ENCODE results near the gene KLHL17.

KLHL17 gene

DNA sequence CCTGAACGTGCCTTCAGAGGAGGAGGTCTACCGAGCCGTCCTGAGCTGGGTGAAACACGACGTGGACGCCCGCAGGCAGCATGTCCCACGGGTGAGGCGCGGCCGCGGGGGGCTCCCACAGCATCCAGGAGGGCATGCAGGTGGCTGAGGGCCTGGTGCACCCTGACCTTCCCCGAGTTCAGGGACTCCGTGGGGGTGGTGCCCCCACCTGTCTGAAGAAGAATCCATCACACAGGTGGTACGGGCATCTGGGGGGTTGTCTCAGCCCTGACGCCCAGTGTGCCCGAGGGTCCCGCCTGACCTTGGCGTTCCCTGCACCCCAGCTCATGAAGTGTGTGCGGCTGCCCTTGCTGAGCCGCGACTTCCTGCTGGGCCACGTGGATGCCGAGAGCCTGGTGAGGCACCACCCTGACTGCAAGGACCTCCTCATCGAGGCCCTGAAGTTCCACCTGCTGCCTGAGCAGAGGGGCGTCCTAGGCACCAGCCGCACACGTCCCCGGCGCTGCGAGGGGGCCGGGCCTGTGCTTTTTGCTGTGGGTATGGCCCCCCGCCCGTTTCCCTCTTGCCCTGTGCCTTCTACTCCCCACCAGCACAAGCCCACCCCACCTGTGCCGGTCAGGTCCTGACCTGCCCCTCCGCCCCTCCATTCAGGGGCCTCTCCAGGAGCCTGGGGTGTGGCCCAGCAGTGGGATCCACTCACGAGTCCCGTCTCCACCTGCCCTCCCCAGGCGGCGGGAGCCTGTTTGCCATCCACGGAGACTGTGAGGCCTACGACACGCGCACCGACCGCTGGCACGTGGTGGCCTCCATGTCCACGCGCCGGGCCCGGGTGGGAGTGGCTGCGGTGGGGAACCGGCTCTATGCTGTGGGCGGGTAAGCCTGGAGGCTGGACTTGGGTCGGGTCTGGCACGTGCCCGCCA is 2.3 kb downstream of the KLHL17 start:
- no peaks in the 10 kb centered on the region for H3K27me3 Mint-ChIP-seq
- no peak overlapping the region for H3K27ac Mint-ChIP-seq
- H3K36me3 Mint-ChIP-seq (ENCODE audit: low read depth) = peaks cover 39% of the 10 kb centered on the region
- H3K4me3 Mint-ChIP-seq = peak overlapping the region; percentile 60
- DNase-seq = no peak
- H3K9me3 Mint-ChIP-seq = no peaks in the 10 kb centered on the region
- H3K4me1 Mint-ChIP-seq (ENCODE audit: low read depth) = peaks cover 31% of the 10 kb centered on the region

DNA sequence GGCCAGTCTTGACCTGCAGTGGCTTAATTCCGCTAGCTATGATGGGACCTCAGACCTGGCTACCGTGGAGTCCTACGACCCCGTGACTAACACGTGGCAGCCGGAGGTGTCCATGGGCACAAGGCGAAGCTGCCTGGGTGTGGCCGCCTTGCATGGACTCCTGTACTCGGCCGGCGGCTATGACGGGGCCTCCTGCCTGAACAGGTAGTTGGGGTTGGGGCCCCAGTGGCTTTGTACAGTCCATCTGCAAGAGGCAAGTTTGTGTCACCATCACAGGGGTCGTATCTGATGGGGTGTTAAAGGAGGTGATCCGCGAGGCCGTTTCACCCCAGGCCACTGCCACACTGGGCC is 2.9 kb downstream of the KLHL17 start:
- Mint-ChIP-seq H3K4me3 (no peak overlapping the region), H3K36me3 (ENCODE audit: low read depth) (peaks cover 33% of the 10 kb centered on the region), H3K27me3 (peaks cover 1% of the 10 kb centered on the region), H3K9me3 (no peaks in the 10 kb centered on the region), H3K27ac (no peak overlapping the region), H3K4me1 (ENCODE audit: low read depth) (peaks cover 26% of the 10 kb centered on the region)
- no peak for DNase-seq

DNA sequence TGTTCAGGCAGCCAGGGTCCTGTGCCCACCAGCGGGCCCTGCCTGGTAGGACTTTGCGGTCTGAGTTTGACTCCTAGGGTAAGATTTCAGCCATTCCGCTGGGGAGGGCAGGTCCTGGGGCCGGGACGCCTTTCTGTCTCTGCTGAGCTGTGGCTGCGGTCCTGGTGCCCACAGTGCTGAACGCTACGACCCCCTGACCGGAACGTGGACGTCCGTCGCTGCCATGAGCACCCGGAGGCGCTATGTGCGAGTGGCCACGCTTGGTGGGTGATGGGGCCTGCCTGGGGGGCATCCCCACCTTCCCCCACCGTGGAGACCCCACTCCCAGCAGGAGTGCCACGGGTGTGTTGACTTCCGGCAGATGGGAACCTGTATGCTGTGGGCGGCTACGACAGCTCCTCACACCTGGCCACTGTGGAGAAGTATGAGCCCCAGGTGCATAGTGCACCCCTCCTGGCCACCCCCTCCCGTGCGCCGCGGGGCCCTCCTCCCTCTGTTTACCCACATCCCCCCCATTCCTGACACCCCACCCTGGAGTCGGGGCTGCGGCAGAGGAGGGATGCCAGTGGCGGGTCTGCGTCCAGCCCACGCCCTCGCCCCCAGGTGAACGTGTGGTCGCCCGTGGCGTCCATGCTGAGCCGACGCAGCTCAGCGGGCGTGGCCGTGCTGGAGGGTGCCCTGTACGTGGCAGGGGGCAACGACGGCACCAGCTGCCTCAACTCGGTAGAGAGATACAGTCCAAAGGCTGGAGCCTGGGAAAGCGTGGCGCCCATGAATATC is 3.6 kb downstream of the KLHL17 start:
- Mint-ChIP-seq H3K4me3 (no peak overlapping the region), H3K36me3 (ENCODE audit: low read depth) (peaks cover 27% of the 10 kb centered on the region)

DNA sequence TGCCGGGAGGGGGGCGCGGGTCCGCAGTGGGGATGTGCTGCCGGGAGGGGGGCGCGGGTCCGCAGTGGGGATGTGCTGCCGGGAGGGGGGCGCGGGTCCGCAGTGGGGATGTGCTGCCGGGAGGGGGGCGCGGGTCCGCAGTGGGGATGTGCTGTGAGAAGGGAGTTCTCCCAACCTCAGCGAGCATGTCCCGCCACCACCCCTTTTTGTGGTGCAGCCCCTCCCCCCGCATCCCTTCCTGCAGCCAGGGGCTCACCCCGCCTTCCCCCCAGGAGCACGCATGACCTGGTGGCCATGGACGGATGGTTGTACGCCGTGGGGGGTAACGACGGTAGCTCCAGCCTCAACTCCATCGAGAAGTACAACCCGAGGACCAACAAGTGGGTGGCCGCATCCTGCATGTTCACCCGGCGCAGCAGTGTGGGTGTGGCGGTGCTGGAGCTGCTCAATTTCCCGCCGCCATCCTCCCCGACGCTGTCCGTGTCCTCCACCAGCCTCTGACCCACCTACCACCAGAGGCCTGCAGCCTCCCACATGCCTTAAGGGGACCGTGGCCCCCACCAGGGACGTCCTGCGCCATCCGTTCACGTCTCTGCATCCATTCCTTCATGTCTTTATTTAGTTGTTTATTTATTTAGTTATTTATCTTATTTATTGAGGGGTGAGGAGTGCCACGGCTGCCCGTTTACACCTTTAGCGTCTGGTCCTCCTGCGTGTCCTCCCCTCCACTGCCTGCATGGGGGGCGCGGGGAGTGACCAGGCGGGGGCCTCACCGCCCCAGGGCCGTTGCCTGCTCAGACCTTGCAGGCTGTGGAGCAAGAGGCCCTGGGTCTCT is 4.5 kb downstream of the KLHL17 start:
- H3K4me1 Mint-ChIP-seq (ENCODE audit: low read depth) = peaks cover 23% of the 10 kb centered on the region
- no peak overlapping the region for H3K27ac Mint-ChIP-seq
- peaks cover 25% of the 10 kb centered on the region for H3K36me3 Mint-ChIP-seq (ENCODE audit: low read depth)
- no peak overlapping the region for H3K4me3 Mint-ChIP-seq
- DNase-seq = no peak
- H3K27me3 Mint-ChIP-seq = peaks cover 16% of the 10 kb centered on the region
- peaks cover 3% of the 10 kb centered on the region for H3K9me3 Mint-ChIP-seq

More for the DNA sequence above, 3.6 kb downstream of the KLHL17 start:
- DNase-seq = no peak
- Mint-ChIP-seq H3K9me3 (no peaks in the 10 kb centered on the region), H3K27ac (no peak overlapping the region), H3K4me1 (ENCODE audit: low read depth) (peaks cover 23% of the 10 kb centered on the region), H3K27me3 (peaks cover 7% of the 10 kb centered on the region)

DNA sequence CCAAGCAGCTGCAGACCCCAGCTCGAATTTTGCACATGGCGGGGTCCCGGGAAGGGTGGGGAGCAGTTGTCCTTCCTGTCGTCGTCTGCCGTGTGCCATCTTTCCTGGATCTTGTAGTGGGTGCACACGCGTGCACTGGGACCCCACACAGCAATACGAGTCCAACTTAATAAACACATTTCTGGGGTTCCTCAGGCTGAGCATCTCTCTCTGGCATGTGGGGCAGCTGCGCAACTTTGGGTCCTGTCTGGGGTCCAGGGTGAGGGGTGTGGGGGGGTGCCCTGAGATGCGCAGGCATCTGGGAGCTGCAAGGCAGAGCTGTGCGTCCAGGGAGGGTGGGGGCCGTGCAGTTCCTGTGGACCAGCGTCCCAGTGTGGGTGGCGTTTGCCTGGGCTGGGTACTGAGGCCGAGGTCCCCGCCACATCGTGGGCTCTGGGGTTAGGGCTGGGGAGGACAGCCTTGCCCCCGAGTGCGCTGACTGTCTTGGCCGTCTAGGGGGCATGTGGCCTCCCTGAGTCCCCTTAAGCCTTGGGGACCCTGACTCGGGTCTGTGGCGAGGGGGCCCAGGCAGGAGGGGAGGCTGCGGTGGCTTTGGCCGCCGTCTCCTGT is 5.2 kb downstream of the KLHL17 start:
- Mint-ChIP-seq H3K4me1 (ENCODE audit: low read depth) (peaks cover 23% of the 10 kb centered on the region), H3K36me3 (ENCODE audit: low read depth) (peaks cover 25% of the 10 kb centered on the region), H3K4me3 (peak overlapping the region; percentile 51), H3K27ac (peak overlapping the region; percentile 66), H3K9me3 (peaks cover 3% of the 10 kb centered on the region), H3K27me3 (peaks cover 16% of the 10 kb centered on the region)
- DNase-seq = peak; percentile 40

DNA sequence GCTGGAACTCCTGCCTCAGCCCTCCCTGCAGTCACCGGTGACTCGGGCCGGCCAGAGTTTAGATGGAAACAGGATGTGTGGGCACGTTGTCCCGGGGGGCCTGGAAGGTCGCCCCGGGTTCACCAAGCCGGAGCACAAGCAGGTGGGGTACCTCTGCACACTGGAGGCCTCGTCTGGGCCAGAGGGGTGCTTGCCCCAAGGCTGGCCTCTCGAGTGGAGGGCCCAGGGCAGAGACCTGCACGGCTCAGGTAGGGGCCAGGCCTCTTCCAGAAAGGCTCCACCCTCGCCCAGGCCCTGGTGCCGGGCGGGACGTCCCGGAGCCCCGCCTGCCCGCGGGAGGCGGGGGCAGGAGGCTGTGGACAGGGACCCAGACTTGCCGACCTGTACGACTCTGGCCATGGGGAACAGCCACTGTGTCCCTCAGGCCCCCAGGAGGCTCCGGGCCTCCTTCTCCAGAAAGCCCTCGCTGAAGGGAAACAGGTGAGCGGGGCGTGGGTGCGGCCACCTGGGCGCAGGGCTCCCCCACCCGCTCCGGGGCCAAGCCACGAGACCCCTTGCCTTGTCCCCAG is 5.8 kb downstream of the KLHL17 start, which contains the start of gene PLEKHN1:
Gene PLEKHN1 (plus strand): TSS at position 348 of the 569 bp plus-strand sequence. CDS start 50 bp downstream, at position 398.
- Mint-ChIP-seq H3K4me3 (peak within 1 kb of the TSS; percentile 78), H3K9me3 (peaks cover 3% of the 10 kb centered on the region), H3K4me1 (ENCODE audit: low read depth) (peaks cover 23% of the 10 kb centered on the region), H3K27ac (peak within 1 kb of the TSS; percentile 86), H3K27me3 (peaks cover 16% of the 10 kb centered on the region), H3K36me3 (ENCODE audit: low read depth) (peaks cover 25% of the 10 kb centered on the region)
- DNase-seq = peak; percentile 67

DNA sequence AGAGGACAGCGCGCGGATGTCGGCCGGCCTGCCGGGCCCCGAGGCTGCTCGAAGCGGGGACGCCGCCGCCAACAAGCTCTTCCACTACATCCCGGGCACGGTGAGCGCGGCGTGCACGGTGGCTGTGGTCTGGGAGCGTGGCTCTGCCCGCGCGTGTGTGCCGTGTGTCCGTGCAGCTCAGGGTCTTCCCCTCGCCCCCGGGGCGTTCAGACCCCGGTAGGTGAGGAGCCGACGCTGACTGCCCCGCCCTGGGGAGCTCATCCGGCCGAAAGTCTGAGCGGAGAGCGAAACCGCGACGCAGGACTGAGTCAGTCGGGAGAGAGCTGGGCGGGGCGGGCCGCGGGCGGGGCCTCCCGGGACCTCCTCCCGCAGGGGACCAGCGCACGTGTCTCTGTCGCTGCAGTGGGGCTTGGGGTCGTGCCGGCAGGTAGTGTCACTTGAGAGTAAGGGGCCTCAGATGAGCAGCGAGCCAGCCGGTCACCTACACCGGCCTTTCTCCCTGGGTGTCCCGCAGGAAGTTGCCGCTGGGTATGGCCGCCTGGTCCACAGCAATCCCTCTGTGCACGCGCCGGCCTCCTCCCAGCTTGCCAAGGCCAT is 6.4 kb downstream of the KLHL17 start:
- peak; percentile 91 for DNase-seq
- peaks cover 3% of the 10 kb centered on the region for H3K9me3 Mint-ChIP-seq
- H3K4me1 Mint-ChIP-seq (ENCODE audit: low read depth) = peaks cover 18% of the 10 kb centered on the region
- H3K36me3 Mint-ChIP-seq (ENCODE audit: low read depth) = peaks cover 25% of the 10 kb centered on the region
- H3K27ac Mint-ChIP-seq = peak overlapping the region; percentile 86
- peaks cover 21% of the 10 kb centered on the region for H3K27me3 Mint-ChIP-seq
- H3K4me3 Mint-ChIP-seq = peak overlapping the region; percentile 78

DNA sequence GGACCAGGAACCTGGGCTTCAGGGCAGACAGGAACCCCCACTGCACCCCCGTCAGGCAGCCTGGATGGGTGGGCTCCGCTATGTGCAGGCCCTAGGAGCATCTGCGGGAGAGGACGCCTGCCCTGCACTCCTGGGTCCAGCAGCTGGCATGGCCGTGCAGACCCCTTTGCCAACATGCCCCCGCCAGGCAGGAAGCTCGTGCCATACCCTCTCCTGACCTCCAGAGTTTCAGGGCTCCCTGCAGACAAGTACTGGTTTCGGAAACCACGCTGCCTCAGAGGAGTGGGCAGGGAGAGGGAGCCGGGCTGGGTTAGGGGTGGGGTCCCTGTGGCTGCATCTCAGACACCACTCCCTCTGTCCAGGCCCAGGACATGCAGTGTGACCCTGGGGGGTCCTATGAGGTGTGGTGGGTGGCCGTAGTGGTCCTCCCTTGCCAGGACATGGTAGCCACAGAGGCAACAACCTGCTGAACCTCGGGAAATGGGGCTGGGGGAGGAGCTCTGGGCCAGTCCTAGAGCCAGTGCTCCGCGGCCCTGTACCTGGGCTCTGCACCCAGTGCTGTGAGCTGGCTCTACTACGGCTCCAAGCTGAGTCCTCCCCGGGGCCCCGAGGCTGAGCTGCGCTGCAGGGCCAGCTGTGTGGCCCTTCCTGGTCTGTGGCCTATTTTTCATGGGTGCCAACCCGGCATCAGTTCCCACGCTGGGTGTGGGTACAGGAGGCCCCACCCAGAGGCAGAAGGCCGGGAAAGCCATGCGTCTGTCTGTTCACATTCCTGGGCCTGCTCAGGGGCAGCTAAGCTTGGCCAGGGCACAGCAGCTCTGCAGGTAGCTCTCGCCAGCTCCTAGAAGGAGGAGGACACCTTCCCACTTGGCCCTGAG is 7.3 kb downstream of the KLHL17 start:
- H3K4me3 Mint-ChIP-seq = peak overlapping the region; percentile 78
- no peak for DNase-seq
- peaks cover 21% of the 10 kb centered on the region for H3K27me3 Mint-ChIP-seq
- H3K4me1 Mint-ChIP-seq (ENCODE audit: low read depth) = peaks cover 15% of the 10 kb centered on the region
- peaks cover 19% of the 10 kb centered on the region for H3K36me3 Mint-ChIP-seq (ENCODE audit: low read depth)
- peaks cover 3% of the 10 kb centered on the region for H3K9me3 Mint-ChIP-seq
- H3K27ac Mint-ChIP-seq = no peak overlapping the region

DNA sequence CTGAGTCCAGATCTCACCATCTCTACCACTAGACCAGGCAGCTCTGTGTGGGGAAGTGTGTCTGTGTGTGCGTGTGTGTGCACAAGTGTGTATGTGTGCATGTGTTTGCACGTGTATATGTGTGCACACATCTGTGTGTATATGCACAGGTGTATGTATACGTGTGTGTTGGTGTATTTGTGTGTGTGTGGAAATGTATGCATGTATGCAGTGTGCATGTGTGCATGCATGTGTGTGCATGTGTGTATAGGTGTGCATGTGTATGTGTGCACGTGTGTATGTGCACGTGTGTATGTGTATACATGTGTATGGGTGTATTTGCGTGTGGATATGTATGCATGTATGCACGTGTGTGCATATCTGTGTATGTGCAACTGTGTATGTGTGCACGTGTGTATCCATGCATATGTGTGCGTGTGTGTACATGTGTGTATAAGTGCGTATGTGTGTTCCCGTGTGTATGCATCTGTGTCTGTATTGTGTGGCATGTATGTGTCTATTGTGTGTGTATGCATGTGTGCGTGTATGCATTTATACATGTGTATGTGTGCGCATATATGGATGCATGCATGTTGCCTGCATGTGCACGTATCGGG is 9.0 kb downstream of the KLHL17 start:
- Mint-ChIP-seq H3K4me1 (ENCODE audit: low read depth) (peaks cover 15% of the 10 kb centered on the region), H3K27ac (no peak overlapping the region), H3K27me3 (peaks cover 25% of the 10 kb centered on the region), H3K9me3 (peaks cover 3% of the 10 kb centered on the region), H3K4me3 (no peak overlapping the region), H3K36me3 (ENCODE audit: low read depth) (peaks cover 9% of the 10 kb centered on the region)
- DNase-seq = no peak

DNA sequence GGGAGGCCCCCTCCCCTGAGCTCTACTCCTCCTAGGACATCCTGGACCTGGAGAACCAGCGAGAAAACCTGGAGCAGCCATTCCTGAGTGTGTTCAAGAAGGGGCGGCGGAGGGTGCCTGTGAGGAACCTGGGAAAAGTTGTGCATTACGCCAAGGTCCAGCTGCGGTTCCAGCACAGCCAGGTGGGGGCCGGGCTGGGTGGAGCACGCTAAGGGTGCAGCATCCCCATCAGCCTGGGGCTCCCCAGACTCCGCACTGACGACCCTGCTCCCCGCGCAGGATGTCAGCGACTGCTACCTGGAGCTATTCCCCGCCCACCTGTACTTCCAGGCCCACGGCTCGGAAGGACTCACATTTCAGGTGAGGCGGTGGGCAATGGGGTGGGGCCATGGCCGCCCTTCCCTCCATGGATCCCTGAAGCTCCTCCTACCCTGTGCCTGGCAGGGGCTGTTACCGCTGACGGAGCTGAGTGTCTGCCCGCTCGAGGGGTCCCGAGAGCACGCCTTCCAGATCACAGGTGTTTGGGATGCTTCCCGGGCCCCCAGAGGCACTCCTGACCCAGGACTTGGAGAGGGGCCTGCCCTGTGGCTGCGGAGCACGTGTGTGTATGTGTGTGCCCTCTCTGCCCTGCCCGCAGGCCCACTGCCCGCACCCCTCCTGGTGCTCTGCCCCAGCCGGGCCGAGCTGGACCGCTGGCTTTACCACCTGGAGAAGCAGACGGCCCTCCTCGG is 10.0 kb downstream of the KLHL17 start:
- Mint-ChIP-seq H3K4me3 (no peak overlapping the region), H3K27me3 (peaks cover 32% of the 10 kb centered on the region), H3K9me3 (peaks cover 3% of the 10 kb centered on the region), H3K36me3 (ENCODE audit: low read depth) (peaks cover 5% of the 10 kb centered on the region), H3K27ac (no peak overlapping the region), H3K4me1 (ENCODE audit: low read depth) (peaks cover 14% of the 10 kb centered on the region)
- DNase-seq = no peak

DNA sequence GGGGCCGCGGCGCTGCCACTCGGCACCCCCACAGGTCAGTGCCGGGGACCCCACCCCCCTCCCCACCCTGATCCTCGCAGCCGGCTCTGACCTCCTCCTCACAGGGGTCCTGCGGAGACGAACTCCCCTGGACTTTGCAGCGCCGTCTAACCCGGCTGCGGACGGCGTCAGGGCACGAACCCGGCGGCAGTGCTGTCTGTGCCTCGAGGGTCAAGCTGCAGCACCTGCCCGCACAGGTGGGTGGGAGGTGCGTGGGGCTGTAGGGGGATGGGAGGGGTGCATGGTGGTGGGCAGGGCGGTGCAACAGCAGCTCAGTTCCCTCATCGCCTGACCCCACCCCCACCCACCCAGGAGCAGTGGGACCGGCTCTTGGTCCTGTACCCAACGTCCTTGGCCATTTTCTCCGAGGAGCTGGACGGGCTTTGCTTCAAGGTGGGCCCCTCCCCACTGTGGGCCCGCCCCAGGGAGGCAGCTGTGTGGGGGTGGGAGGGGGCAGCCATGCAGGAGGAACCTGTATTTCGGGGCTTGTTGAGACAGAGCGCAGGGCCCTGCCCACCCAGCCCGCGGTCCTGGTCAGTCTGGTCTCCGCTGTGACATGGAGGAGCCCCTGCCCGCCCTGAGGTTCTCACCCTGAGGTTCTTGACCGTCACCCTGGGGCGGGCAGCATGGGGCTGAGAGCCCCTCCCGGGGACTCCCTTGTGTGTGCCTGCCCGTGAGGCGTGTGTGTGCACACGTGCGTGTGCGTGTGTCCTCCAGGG is 10.8 kb downstream of the KLHL17 start:
- peaks cover 9% of the 10 kb centered on the region for H3K4me1 Mint-ChIP-seq (ENCODE audit: low read depth)
- no peak overlapping the region for H3K4me3 Mint-ChIP-seq
- peaks cover 37% of the 10 kb centered on the region for H3K27me3 Mint-ChIP-seq
- no peak for DNase-seq
- peaks cover 3% of the 10 kb centered on the region for H3K9me3 Mint-ChIP-seq
- H3K36me3 Mint-ChIP-seq (ENCODE audit: low read depth) = no peaks in the 10 kb centered on the region
- H3K27ac Mint-ChIP-seq = no peak overlapping the region

All from activated T-cell treated with anti-CD3 and anti-CD28 coated beads, Interleukin-2, amount 50 U/mL, for 24 hours (primary cell).